MV-4-11 (cell line): ENCODE data around the gene SV2B.

Experiments
- DNase-seq: peaks from one replicate; lab custom pipeline; 2025; lab: John Stamatoyannopoulos, UW

The SV2B gene

GRCh38 chr15:91193378-91193720, 93.3 kb downstream of the SV2B start:
- no peak for DNase-seq

GRCh38 chr15:91196127-91196526, 96.1 kb downstream of the SV2B start:
- no peak for DNase-seq

- no peak for DNase-seq
Observed at GRCh38 chr15:91196768-91197167, 96.7 kb downstream of the SV2B start.

GRCh38 chr15:91199511-91199910, 99.5 kb downstream of the SV2B start:
- DNase-seq, result no peak

GRCh38 chr15:91200101-91200754, 100.2 kb downstream of the SV2B start:
- DNase-seq, result no peak

- no peak for DNase-seq
Observed at GRCh38 chr15:91202510-91203102, 102.5 kb downstream of the SV2B start.

- DNase-seq, result no peak
Observed at GRCh38 chr15:91203619-91204203, 103.7 kb downstream of the SV2B start.

- no peak for DNase-seq
Observed at GRCh38 chr15:91208371-91208770, 108.3 kb downstream of the SV2B start.

GRCh38 chr15:91209318-91209717, 109.3 kb downstream of the SV2B start:
- DNase-seq, result no peak

GRCh38 chr15:91209726-91210125, 109.7 kb downstream of the SV2B start:
- no peak for DNase-seq

GRCh38 chr15:91214675-91215590, 114.9 kb downstream of the SV2B start:
- DNase-seq, result no peak

GRCh38 chr15:91216000-91216399, 115.9 kb downstream of the SV2B start:
- DNase-seq, result no peak

- DNase-seq, result no peak
Observed at GRCh38 chr15:91219206-91219605, 119.1 kb downstream of the SV2B start.

- no peak for DNase-seq
Observed at GRCh38 chr15:91222052-91222451, 122.0 kb downstream of the SV2B start.

GRCh38 chr15:91223863-91224262, 123.8 kb downstream of the SV2B start:
- DNase-seq, result no peak

GRCh38 chr15:91224755-91225380, 124.8 kb downstream of the SV2B start:
- DNase-seq, result peak; percentile 45

GRCh38 chr15:91225741-91226140, 125.7 kb downstream of the SV2B start:
- DNase-seq, result no peak

- no peak for DNase-seq
Observed at GRCh38 chr15:91227117-91227516, 127.1 kb downstream of the SV2B start.

- no peak for DNase-seq
Observed at GRCh38 chr15:91227766-91228165, 127.7 kb downstream of the SV2B start.

- DNase-seq, result no peak
Observed at GRCh38 chr15:91228383-91228782, 128.3 kb downstream of the SV2B start.

- DNase-seq, result no peak
Observed at GRCh38 chr15:91228890-91229289, 128.8 kb downstream of the SV2B start.

- DNase-seq, result no peak
Observed at GRCh38 chr15:91231703-91232102, 131.6 kb downstream of the SV2B start.
